GM18519 (cell line): ENCODE data around the gene DRC3.
"Not testable (repeated sequence)": the region's sequence is repeated elsewhere in the genome, so short reads cannot be mapped to it uniquely, and the experiment has no call there.

Experiments
- ATAC-seq: cut with Tn5 transposase; IDR thresholded peaks from one replicate; pipeline ENCODE4 v1.9.1; 2021; ENCODE audit warnings: mild to moderate bottlenecking, moderate library complexity; ENCODE audit not compliant: unreplicated experiment, low FRiP score

Gene DRC3

DNA sequence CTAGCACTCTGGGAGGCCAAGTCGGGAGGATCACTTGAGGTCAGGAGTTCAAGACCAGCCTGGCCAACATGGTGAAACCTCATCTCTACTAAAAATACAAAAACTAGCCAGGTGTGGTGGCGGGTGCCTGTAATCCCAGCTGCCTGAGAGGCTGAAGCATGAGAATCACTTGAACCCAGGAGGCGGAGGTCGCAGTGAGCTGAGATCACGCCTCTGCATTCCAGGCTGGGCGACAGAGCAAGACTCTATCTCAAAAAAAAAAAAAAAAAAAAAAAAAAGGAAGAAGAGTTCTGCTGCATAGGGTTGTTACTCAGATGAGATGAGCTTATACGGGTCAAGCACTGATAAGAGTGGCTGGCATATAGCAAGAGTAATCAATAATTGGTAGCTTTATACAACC, 32.7 kb upstream of the DRC3 start:
- ATAC-seq, result not testable (repeated sequence)

DNA sequence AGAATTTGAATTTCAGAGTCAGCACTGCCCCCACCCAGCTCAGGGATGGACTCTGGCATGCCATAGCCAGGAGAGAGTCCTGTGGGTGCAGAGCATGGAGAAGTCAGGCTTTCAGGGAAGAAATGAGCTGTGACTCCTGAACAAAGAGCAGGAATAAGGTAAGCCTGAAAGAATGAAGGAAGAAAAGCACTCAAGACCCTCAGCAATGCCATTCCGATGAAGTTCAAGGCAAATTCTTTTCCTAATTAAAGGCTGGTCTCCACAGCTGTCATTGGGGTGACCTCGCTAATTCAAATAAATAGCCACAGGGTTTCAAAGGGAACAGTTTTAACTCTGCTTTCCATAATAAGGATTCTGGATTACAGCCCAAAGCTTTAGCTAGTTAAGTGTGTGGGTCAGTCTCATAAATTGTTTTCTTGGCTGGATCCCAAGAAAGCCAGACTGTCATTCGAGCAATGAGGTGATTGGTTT, 32.2 kb upstream of the DRC3 start:
- ATAC-seq, result no peak

DNA sequence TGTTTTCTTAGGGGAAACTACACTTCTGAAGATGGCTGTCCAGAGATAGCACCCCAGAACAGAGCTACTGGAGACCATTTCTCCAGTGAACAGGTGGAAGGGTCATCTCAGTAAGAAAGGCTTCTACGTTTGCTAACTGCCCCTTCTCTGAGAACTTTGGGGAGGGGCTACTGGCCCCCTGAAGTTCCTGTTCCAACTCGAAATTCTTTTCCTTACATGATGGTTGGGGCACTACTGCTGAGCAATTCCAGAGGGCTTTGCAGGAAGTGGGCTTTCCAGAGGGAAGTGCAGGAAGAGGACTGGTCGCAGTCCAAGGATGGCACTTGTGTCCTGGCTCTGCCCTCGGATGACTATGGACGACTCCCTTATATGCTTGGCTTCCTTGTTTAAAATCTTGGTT, 31.6 kb upstream of the DRC3 start:
- ATAC-seq, result no peak

DNA sequence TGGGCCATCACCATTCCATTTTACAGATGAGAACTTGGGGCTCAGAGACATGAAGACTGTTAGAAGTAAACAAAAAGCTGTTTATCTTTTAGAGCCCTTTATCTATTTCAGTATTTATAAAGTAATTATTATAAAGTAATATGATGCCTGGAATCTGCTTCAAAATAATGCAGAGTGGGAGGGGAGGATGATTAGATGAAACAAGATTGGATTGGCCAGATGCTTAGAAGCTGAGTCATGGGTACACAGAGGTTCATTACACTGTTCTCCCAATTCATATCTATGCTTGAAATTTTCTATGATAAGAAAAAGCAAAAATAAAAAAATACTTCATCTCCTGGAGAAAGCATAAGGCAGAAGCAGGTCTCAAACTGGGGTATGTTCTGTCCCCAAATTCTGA, 29.8 kb upstream of the DRC3 start:
- no peak for ATAC-seq

DNA sequence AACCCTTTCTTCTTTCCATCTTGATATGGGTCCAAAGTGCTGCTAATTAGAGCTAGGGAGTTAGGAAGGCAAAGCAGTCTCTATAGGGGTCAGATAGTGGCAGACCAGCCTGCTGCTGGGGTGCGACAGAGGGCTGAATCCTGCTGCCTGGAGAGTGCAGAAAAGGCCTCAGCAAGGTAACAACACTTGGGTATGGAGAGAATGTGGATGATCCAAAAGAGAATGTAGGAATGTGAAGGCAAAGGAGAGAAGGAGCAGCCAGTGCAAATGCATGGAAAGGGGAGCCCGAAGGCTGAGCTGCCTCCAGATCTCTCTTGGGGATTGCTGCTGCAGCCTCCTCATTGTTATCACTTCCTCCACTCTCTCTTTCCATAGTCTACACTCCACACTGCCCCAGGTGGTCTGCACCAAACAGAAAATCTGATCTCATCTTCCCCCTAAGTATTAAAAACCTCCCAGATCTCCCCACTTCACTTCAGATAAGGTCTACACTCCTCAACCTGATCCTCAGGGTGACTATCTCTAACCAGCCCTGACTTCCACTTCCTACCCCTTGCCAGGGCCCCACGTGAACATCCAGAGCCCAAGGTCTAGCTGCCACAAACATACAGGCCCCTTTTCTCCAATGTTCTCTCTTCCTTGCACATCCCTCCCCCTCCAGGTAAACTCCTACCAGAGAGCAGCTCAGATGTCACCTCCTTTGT, 29.2 kb upstream of the DRC3 start:
- ATAC-seq, result no peak

DNA sequence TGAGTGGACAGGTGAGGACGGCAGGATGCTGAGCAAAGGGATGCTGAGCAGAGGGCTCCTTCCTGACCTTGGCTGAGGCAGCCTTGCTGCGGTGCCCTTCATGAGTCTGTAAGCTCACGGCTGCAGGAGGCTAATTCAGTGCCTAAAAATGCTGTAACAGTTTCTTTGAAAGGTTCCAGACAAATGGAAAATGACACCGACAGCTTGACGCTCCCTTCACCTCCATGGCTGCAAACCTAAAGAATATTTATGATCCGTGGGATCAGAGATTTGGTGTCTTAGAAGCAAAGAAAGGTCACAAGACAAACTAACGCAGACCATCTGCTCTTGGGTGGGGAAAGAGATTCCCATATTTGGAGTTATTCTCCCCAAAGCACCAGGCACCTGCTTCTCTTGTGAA, 28.4 kb upstream of the DRC3 start:
- ATAC-seq, result no peak

DNA sequence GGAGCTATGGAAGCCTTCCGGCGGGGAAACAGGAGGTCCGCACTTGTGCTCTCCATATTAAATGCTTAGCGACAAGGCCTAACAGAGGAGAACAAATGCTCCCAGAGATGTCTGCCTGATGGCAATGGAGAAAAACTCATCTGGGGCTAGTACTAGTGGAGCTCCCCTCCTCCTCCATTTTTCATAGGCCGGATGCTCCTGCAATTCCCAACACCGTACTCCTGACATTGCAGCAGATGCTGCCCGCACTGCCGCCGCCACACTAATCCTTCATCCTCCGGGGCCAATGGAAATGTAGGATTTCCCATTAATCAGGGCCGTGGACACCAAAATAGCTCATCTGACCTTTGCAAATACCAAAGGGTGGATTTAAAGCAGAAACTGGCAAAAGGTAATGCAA, 27.9 kb upstream of the DRC3 start:
- ATAC-seq, result no peak

DNA sequence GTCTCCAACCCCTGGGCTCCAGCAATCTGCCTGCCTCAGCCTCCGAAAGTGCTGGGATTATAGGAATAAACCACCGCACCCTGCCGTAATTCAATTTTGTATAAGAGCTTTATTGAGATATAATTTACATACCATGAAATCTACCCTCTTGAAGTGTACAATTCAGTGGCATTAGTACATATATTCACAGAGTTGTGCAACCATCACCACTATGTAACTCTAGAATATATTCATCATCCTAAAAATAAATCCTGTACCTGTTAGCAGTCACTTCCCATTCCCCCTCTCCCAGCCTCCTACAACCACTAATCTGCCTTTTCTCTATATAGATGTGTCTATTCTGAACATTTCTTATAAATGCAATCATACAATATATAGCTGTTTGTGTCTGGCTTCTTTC, 26.6 kb upstream of the DRC3 start:
- no peak for ATAC-seq

DNA sequence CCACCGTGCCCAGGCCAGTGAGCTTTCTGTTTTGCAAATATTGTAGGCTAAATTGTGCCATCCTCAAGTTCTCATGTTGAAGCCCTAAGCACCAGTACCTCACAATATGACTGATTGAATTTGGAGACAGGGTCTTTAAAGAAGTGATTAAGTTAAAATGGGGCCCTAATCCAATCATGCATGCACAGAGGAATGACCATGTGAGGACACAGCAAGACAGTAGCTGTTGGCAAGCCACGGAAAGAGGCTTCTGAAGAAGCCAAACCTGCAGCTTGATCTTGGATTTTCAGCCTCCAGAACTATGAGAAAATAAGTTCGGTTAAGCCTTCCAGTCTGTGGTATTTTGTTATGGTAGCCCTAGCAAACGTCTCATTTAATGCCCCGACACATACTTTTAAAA, 25.4 kb upstream of the DRC3 start:
- ATAC-seq, result no peak

DNA sequence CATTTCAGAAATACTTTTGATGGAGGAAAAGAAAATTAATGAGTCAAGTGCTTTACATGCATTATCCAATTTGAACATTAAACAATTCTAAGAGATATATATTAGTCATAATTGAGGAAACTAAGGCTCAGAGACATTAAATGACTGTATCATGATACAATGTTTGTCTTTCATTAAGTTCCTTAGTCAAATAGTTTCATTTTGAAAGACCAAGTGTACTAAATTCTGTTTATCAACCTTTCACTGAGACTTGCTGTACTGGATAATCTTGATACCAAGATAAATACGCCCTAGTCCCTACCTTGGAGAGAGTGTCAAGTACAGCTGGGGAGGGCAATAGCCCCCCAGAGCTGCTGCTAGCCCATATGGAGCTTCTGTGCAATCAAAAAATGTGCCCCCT, 24.7 kb upstream of the DRC3 start:
- ATAC-seq, result no peak

DNA sequence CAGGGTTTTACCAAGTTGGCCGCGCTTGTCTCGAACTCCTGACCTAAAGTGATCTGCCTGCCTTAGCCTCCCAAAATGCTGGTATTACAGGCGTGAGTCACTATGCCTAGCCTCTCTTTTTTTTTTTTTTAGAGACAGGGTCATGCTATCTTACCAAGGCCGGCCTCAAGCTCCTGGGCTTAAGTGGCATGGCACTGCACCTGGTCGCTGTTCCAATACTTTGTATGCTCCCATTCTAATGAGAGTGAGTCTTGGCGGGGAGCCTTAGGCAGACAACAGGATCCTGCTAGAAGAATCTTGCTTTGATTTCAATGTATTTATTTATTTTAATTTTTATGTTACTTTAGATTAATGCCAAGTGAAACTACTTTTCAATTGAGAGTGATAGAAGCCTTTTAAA, 22.3 kb upstream of the DRC3 start:
- ATAC-seq, result no peak

DNA sequence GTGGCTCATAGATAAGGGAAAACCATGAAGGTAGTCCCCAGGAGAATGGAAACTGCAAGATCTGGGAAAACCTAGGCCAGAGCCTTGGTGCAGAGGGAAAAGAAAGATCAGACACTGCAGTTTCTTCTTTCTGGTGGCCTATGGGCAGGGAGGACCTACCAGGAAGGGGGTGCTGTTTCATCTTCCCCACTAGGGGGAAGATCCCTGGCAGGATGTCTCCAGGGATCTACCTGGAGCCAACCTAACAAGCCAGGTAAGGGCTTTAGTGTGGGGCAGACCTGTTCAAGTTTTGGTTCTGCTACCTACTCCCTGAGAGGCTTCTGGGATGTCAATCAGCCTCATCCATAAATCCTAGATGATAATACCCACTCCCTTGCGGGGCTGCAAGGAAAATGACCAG, 21.9 kb upstream of the DRC3 start:
- ATAC-seq, result no peak

DNA sequence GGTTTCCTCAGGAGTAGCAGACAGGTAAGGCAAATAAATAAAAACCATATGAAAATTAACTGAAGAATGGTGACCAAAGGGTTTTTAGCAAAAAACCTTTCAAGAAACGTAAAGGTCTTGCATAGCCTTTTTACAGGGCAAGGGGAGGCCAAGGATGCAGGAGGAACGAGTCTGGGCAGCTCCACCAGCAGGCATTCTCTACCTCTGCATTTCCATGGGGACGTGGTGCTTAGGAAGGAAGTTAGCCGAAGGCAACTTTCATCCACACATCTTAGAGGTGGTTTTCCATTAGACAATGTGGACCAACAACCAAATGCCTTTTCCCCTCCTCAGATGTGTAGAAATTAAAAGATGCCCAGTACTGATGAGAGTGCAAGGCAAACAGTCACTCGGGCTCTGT, 21.1 kb upstream of the DRC3 start:
- no peak for ATAC-seq

DNA sequence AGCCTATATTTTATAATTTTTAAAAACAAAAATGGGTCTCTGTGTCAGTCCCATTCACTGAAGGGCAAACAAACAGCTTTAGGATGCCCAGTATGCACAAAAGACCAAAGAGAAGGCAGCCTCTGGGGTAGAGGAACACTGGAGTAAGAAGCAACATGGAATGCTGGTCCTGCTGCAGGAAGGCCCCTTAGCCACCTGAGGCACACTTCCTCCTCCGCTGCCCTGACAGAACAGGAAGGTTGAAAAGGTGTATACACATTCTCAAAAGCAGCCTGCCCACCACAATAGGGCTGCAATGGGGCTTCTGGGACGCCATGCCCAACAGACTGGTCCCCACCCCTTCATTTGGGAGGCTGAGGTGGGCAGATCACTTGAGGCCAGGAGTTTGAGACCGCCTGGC, 20.0 kb upstream of the DRC3 start:
- no peak for ATAC-seq

DNA sequence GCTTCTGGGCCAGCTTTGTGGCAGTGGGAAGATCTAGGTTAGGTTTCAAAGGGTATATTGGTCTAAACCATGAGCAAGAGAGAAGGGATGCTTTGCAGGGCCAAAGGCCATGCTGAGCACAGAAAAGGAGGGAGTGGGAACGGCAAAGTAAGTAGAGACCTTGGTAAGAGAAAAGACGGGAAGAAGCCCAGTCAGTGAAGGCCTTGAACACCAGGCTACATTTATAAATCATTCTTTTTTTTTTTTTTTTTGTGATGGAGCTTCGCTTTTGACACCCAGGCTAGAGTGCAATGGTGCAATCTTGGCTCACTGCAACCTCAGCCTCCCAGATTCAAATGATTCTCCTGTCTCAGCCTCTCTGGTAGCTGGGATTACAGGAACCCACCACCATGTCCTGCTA, 18.6 kb upstream of the DRC3 start:
- no peak for ATAC-seq

DNA sequence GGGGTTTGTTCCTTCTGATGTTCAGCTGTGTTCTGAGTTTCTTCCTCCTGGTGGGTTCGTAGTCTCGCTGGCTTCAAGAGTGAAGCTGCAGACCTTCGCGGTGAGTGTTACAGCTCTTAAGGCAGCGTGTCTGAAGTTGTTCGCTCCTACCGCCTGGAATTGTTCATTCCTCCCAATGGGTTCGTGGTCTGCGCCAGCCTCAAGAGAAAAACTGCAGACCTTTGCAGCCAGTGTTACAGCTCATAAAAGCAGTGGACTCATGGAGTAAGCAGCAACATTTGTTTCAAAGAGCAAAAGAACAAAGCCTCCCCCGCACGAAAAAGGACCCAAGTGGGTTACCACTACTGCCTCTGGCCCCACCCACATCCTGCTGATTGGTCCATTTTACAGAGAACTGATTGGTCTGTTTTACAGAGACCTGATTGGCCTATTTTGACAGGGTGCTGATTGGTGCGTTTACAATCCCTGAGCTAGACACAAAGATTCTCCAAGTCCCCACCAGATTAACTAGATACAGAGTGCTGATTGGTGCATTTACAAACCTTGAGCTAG, 16.8 kb upstream of the DRC3 start:
- not testable (repeated sequence) for ATAC-seq

DNA sequence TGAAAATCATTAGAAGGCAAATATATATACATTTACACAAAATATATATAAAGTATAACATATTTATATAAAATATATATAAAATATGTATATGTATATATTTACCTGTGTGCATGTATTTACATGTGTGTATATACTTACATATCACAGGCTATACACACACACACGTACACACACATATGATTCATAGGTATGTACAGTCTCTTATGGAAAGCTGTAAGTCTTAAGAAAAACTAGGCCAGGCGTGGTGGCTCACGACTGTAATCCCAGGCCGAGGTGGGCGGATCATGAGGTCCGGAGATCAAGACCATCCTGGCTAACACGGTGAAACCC, 15.1 kb upstream of the DRC3 start:
- no peak for ATAC-seq

DNA sequence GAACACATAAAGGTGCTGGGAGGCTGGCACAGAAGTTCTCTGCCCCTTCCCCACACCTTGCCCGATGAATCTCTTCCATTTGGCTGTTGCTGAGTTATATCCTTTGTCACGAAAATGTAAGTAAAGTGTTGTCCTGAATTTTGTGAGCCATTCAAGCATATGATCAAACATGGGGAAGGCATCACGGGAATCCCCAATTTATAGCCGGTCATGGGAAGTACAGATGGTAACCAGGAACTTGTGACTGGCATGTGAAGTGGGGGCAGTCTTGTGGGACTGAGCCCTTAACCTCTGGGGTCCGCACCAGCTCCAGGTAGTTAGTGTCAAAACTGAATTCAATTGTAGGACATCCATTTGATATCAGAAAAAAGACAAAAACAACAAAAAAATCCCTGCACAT, 13.7 kb upstream of the DRC3 start:
- no peak for ATAC-seq

DNA sequence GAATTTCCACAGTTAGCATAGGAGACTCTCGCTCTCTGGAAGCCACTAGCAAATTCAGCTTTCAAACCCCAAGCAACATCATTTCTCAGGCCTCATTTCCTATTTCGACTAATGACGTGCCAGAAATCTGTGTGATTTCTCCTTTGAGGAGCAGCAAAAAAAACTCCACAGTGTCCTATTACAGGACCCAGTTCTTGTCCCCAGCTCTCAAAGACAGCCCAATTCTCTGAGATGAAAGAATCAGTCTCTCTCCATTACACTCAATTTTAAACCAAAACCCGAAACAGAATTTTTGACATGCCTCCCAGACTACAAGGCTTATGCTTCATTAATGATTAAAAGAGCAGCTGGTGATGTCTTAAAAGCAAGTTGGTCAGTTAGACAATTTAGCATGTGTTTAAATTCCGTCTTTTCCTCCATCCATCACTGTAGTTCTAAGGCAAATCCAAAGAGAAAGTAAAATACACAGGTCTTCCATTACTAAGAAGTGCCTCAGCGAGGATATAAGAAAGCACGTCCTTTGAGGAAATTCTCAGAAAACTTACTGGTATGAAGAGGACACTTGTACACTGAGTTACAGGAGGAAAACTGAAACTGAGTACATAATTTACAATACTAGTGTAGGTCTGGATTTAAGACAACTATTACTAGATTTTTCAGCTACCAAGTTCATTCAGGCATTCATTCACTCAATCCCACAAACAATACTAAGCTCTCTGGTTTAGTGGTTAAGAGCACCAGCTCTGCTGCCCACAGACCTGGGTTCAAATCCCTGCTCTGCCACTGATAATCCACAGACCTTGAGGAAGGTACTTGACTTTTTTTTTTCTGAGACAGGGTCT, 12.9 kb upstream of the DRC3 start:
- no peak for ATAC-seq

DNA sequence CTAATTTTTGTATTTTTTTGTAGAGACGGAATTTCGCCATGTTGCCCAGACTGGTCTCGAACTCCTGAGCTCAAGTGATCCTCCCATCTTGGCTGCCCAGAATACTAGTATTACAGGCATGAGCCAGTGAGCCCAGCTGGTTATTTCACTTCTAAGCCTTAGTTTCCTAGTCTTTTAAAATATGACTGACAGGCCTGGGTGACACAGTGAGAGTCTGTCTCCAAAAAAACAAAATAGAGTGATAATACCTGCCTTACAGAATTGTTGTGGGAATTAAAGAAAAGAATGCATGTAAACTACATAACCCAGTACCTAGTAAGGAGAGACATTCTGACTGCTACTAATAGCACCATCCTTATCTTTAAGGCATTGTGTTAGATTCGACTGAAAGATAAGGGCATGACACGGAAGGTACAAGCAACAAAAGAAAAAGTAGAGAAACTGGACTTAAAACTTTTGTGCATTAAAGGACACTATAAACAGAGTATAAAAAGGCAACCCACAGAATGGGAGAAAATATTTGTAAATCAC, 12.1 kb upstream of the DRC3 start:
- ATAC-seq, result no peak

DNA sequence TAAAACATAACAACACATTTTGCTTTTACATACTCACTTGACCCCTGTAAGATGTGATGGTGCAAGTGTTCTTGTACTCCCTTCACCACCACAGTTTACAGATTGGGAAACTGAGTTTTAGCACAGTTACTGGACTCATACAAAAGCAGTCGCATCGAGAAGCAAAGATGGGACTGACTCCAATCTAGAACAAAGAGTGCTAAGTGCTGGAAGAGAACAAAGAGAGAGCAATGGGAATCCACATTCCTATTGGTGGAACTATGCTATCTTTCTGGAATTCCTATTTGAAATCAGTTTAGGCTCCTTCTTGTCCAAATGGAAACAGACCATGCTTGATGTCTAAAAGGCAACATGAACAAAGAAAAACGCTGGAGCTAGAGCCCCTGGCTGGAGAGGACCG, 9.6 kb upstream of the DRC3 start:
- ATAC-seq, result no peak
